ENCODE results near the gene SORL1.

SORL1 gene

GRCh38 chr11:121670266-121670665 lies 218.2 kb downstream of the SORL1 start:
- no peak overlapping the region for H3K4me3 ChIP-seq (ENCODE audit: low read depth, low read length)
- no peak for TF ChIP-seq CTCF (conservative IDR thresholded peaks at IDR 0.05; ENCODE audit: low read depth, low read length)
- DNase-seq (ENCODE audit: low read depth) = no peak

- DNase-seq (ENCODE audit: low read depth) = peak; percentile 49
- TF ChIP-seq CTCF (conservative IDR thresholded peaks at IDR 0.05; ENCODE audit: low read depth, low read length) = no peak
- H3K4me3 ChIP-seq (ENCODE audit: low read depth, low read length) = no peak overlapping the region
Observed at GRCh38 chr11:121670805-121671282, 218.7 kb downstream of the SORL1 start.

- DNase-seq (ENCODE audit: low read depth) = peak; percentile 77
- no peak overlapping the region for H3K4me3 ChIP-seq (ENCODE audit: low read depth, low read length)
- no peak for TF ChIP-seq CTCF (conservative IDR thresholded peaks at IDR 0.05; ENCODE audit: low read depth, low read length)
Observed at GRCh38 chr11:121671283-121672168, 219.4 kb downstream of the SORL1 start.

- no peak overlapping the region for H3K4me3 ChIP-seq (ENCODE audit: low read depth, low read length)
Observed at GRCh38 chr11:121672630-121673487, 220.7 kb downstream of the SORL1 start.

GRCh38 chr11:121681550-121682268 lies 229.6 kb downstream of the SORL1 start:
- no peak for TF ChIP-seq CTCF (conservative IDR thresholded peaks at IDR 0.05; ENCODE audit: low read depth, low read length)
- peak; percentile 30 for DNase-seq (ENCODE audit: low read depth)
- no peak overlapping the region for H3K4me3 ChIP-seq (ENCODE audit: low read depth, low read length)

More at GRCh38 chr11:121672630-121673487, 220.7 kb downstream of the SORL1 start:
- DNase-seq (ENCODE audit: low read depth) = no peak
- no peak for TF ChIP-seq CTCF (conservative IDR thresholded peaks at IDR 0.05; ENCODE audit: low read depth, low read length)
